MM.1S (cell line): ENCODE measurements around the gene TRAPPC12.

Source experiments
- DNase-seq: peaks from one replicate; pipeline ENCODE4 v3.0.0-alpha.2; 2015
- H2AFZ ChIP-seq: fragments of 300-600 bp; sonication (generic); 2 replicates; pipeline ENCODE4 v1.6.0; 2016; ENCODE audit warnings: antibody characterized with exemption, low read length
- H3F3A ChIP-seq: fragments of 300-600 bp; sonication (generic); 2 replicates; pipeline ENCODE4 v1.6.1; 2016; ENCODE audit warnings: mild to moderate bottlenecking, antibody characterized with exemption, low read length, moderate library complexity, mixed read lengths; ENCODE audit not compliant: insufficient read depth
- H3K27ac ChIP-seq: fragments of 300-600 bp; sonication (generic); 2 replicates; pipeline ENCODE4 v1.5.1; 2016; ENCODE audit warnings: mild to moderate bottlenecking, low read length
- H3K27me3 ChIP-seq: fragments of 300-600 bp; sonication (generic); replicated peaks from 2 replicates; pipeline ENCODE4 v1.6.0; 2016; ENCODE audit warnings: low read length; ENCODE audit not compliant: insufficient read depth
- H3K36me3 ChIP-seq: fragments of 300-600 bp; sonication (generic); replicated peaks from 2 replicates; pipeline ENCODE4 v1.6.1; 2016; ENCODE audit warnings: mild to moderate bottlenecking, low read length, mixed read lengths; ENCODE audit not compliant: insufficient read depth
- H3K4me1 ChIP-seq: fragments of 300-600 bp; sonication (generic); 2 replicates; pipeline ENCODE4 v1.6.1; 2016; ENCODE audit warnings: low read length, mixed read lengths
- H3K4me2 ChIP-seq: fragments of 300-600 bp; sonication (generic); 2 replicates; pipeline ENCODE4 v1.6.0; 2016; ENCODE audit warnings: low read depth, low read length
- H3K4me3 ChIP-seq: fragments of 300-600 bp; sonication (generic); 2 replicates; pipeline ENCODE4 v1.5.1; 2016; ENCODE audit warnings: low read length, mixed read lengths
- H3K79me2 ChIP-seq: fragments of 300-600 bp; sonication (generic); 2 replicates; pipeline ENCODE4 v1.6.1; 2016; ENCODE audit warnings: mixed run types, low read length, mixed read lengths
- H3K9ac ChIP-seq: fragments of 300-600 bp; sonication (generic); 2 replicates; pipeline ENCODE4 v1.6.1; 2016; ENCODE audit warnings: low read length, mixed read lengths
- H3K9me2 ChIP-seq: fragments of 300-600 bp; sonication (generic); replicated peaks from 2 replicates; pipeline ENCODE4 v1.6.1; 2016; ENCODE audit warnings: mild to moderate bottlenecking, low read length, mixed read lengths; ENCODE audit not compliant: insufficient read depth
- H3K9me3 ChIP-seq: fragments of 300-600 bp; sonication (generic); replicated peaks from 2 replicates; pipeline ENCODE4 v1.6.1; 2016; ENCODE audit warnings: mild to moderate bottlenecking, low read length, mixed read lengths; ENCODE audit not compliant: insufficient read depth
- H4K20me1 ChIP-seq: fragments of 300-600 bp; sonication (generic); 2 replicates; pipeline ENCODE4 v1.6.1; 2016; ENCODE audit warnings: mild to moderate bottlenecking, low read length, moderate library complexity, mixed read lengths; ENCODE audit not compliant: insufficient read depth
- EZH2 ChIP-seq: fragments of 300-600 bp; sonication (generic); optimal IDR thresholded peaks from 2 replicates; pipeline ENCODE3; 2017; ENCODE audit warnings: low read depth, mild to moderate bottlenecking, antibody characterized with exemption, low read length, mixed read lengths
- EZH2phosphoT487 ChIP-seq: fragments of 300-600 bp; sonication (generic); IDR thresholded peaks from 2 replicates; pipeline ENCODE4 v1.6.1; 2018; ENCODE audit warnings: antibody characterized with exemption, low read length
- TF ChIP-seq, protein P1 (sequence below): fragments of 300-600 bp; sonication (generic); IDR thresholded peaks from 2 replicates; pipeline ENCODE4 v1.5.1; 2016; ENCODE audit warnings: antibody characterized with exemption, low read length, mixed read lengths

The TRAPPC12 gene

DNA sequence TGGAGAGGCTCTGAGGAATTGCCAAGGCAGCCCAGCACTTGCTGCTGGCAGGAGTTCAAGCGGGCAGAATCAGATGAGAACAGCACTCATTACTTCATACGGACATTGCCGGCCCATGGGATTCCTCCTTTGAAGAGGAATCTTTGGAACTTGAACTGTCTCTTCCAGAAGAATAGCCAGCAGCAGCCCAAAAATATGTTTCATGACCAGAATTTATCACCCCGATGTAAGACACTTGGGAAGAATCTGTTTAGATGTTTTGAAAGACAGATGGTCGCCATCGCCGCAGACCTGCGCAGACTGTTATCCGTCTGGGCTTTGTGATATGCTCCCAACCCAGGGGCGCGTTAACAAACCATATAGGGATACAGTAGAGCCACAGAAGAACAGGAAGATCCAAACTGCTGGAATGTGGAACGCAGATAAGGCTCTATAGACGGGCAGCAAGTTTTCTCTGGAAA, 143.5 kb downstream of the TRAPPC12 start:
- H3K27ac ChIP-seq = no peak overlapping the region
- H3K27me3 ChIP-seq = no peaks in the 10 kb centered on the region
- H3K4me3 ChIP-seq = no peak overlapping the region
- H3K4me1 ChIP-seq = peaks cover 10% of the 10 kb centered on the region
- H3K36me3 ChIP-seq = no peaks in the 10 kb centered on the region
- H4K20me1 ChIP-seq = no peaks in the 10 kb centered on the region
- no peaks in the 10 kb centered on the region for H3K9me3 ChIP-seq
- no peak overlapping the region for H3K9ac ChIP-seq
- no peak overlapping the region for H2AFZ ChIP-seq
- no peaks in the 10 kb centered on the region for H3K9me2 ChIP-seq
- no peak for DNase-seq
- H3F3A ChIP-seq = no peaks in the 10 kb centered on the region
- peaks cover 7% of the 10 kb centered on the region for H3K79me2 ChIP-seq
- no peak overlapping the region for H3K4me2 ChIP-seq
- TF ChIP-seq EZH2 (no peak), EZH2phosphoT487 (no peak)
- TF ChIP-seq, protein P1, sequence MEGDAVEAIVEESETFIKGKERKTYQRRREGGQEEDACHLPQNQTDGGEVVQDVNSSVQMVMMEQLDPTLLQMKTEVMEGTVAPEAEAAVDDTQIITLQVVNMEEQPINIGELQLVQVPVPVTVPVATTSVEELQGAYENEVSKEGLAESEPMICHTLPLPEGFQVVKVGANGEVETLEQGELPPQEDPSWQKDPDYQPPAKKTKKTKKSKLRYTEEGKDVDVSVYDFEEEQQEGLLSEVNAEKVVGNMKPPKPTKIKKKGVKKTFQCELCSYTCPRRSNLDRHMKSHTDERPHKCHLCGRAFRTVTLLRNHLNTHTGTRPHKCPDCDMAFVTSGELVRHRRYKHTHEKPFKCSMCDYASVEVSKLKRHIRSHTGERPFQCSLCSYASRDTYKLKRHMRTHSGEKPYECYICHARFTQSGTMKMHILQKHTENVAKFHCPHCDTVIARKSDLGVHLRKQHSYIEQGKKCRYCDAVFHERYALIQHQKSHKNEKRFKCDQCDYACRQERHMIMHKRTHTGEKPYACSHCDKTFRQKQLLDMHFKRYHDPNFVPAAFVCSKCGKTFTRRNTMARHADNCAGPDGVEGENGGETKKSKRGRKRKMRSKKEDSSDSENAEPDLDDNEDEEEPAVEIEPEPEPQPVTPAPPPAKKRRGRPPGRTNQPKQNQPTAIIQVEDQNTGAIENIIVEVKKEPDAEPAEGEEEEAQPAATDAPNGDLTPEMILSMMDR = no peak

DNA sequence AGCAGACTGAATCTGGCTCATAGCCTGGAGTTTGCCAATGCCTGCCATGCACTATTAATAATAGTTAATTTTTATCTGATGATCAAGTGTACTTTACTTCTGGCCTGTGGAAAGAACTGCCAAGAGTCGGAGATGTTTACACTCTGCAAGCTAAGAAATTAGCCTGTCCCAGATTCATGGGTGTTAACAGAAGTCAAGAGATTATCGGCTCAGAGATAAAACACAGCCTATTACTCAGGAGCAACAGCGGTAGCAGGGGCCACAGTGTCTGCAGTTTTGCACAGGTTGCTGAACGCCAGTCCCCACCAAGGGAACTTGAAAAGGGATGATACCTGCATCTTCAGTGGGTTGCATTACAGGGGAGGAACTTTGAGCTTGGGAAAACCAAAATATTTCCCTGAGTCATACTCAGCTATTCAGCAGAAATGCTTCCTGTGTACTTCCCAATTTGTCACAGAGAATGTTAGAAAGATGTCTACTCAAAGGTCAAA, 144.1 kb downstream of the TRAPPC12 start:
- Histone ChIP-seq H3K4me3 (no peak overlapping the region), H3K79me2 (peaks cover under 1% of the 10 kb centered on the region), H2AFZ (no peak overlapping the region), H3K9ac (no peak overlapping the region), H3K9me3 (no peaks in the 10 kb centered on the region), H3K4me2 (no peak overlapping the region), H3K4me1 (peaks cover 10% of the 10 kb centered on the region), H4K20me1 (no peaks in the 10 kb centered on the region), H3K9me2 (no peaks in the 10 kb centered on the region), H3F3A (no peaks in the 10 kb centered on the region), H3K27ac (no peak overlapping the region), H3K36me3 (no peaks in the 10 kb centered on the region), H3K27me3 (no peaks in the 10 kb centered on the region)
- TF ChIP-seq, protein P1 = no peak
- TF ChIP-seq EZH2 = no peak
- TF ChIP-seq EZH2phosphoT487 = no peak
- no peak for DNase-seq

DNA sequence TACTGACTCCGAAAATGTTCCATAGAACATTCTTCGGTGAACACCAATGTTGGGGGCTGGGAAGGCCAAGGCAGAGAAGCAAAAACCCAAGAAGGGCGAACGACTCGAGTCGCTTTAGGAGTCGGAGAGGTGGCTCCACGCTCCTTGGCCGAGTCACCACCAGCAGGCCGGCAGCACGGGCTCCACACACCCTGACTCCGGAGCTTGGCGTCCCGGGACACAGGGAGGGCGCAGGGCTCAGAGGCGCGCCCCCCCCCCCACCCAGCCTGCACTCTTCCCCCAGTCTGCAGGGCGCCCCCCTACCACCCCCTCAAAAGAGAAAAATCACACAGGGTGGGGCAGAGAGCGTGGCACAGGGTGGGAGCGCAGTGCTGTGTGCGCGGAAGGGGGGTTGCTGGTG, 147.4 kb downstream of the TRAPPC12 start:
- no peaks in the 10 kb centered on the region for H3K27me3 ChIP-seq
- H3F3A ChIP-seq = no peaks in the 10 kb centered on the region
- no peak for DNase-seq
- TF ChIP-seq EZH2 (no peak), EZH2phosphoT487 (no peak)
- TF ChIP-seq, protein P1 = no peak
- H3K4me3 ChIP-seq = no peak overlapping the region
- H3K4me1 ChIP-seq = no peaks in the 10 kb centered on the region
- no peak overlapping the region for H3K27ac ChIP-seq
- H3K9ac ChIP-seq = no peak overlapping the region
- H3K36me3 ChIP-seq = no peaks in the 10 kb centered on the region
- no peaks in the 10 kb centered on the region for H3K9me3 ChIP-seq
- H3K79me2 ChIP-seq = no peaks in the 10 kb centered on the region
- no peak overlapping the region for H2AFZ ChIP-seq
- H4K20me1 ChIP-seq = no peaks in the 10 kb centered on the region
- no peaks in the 10 kb centered on the region for H3K9me2 ChIP-seq
- no peak overlapping the region for H3K4me2 ChIP-seq
